GM18498 (cell line): Measurements from ENCODE around the gene LGALS1.
A peak's percentile ranks its signal among the peaks of the same experiment; 100 is the strongest.

Source experiments
- ATAC-seq: cut with Tn5 transposase; IDR thresholded peaks from one replicate; pipeline ENCODE4 v1.9.1; 2021; ENCODE audit warnings: mild to moderate bottlenecking, moderate library complexity; ENCODE audit not compliant: unreplicated experiment

The LGALS1 gene

GRCh38 chr22:37674951-37675929, at the start of gene LGALS1:
Gene LGALS1, plus strand, starts transcription at chr22:37675636. Its CDS starts 67 bp downstream, at chr22:37675703.
- ATAC-seq: peak; percentile 45

- no peak for ATAC-seq
Observed at GRCh38 chr22:37625737-37626136, 49.7 kb upstream of the LGALS1 start.

DNA sequence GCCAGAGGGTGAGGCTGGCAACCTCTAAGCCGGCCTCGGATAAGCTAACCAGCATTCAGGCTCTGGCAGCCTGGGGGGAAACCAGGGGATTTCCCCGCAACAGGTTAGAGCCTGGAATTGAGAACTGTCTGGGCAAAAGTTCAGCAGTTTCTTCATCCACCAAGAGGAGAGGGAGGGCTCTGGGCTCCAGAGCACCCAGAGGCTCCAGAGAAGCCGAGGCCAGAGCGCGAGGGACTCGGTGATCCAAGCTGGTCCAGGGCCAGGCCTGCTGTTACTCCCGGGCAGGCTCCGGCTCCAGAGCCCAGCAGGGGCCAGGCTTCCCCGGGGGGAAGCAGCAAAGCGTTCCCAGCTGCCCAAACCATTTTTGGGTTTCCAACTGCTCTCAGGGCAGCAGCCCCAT, 49.3 kb upstream of the LGALS1 start:
- ATAC-seq: no peak

DNA sequence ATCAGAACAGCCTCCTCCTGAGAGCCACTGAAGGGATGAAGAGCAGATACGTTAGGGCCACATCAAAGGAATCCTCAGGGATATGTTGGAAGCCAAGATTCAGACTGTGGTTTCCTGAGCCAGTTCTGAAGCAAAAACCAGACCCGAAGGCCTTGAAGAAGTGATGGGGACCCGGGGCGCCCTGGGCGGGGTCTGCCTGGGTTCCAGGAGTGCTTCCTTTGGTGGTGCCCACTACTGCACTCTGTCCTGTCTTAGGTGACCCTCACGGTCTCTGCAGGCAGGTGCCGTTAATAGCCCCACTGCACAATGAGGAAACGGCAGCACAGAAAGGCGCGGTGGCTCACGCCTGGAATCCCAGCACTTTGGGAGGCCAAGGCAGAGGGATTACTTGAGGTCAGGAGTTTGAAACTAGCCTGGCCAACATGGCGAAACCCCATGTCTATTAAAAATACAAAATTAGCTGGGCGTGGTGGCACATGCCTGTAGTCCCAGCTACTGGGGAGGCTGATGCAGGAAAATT, 48.8 kb upstream of the LGALS1 start:
- no peak for ATAC-seq

GRCh38 chr22:37627121-37627520, 48.3 kb upstream of the LGALS1 start:
- ATAC-seq: no peak

DNA sequence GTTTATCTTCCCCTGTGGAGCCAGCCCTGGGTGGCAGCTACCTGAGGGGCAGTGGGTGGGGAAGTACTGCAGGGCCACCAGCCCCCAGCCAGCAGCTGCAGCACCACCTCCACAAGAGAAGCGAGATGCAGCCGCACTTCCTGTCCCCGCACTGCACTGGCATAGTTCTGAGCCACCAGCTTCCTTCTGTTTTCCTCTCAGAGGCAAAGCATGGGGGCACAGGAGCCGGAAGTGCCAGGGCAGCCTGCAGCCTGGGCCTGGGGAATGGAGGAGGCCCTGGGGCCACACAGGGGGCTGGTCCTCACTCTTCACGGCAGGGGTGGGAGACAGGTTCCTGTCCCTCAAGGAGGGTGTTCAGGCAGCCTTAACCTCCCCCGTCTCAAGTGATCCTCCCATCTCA, 47.9 kb upstream of the LGALS1 start:
- ATAC-seq: no peak

- ATAC-seq: no peak
Observed at GRCh38 chr22:37628830-37629229, 46.6 kb upstream of the LGALS1 start.

DNA sequence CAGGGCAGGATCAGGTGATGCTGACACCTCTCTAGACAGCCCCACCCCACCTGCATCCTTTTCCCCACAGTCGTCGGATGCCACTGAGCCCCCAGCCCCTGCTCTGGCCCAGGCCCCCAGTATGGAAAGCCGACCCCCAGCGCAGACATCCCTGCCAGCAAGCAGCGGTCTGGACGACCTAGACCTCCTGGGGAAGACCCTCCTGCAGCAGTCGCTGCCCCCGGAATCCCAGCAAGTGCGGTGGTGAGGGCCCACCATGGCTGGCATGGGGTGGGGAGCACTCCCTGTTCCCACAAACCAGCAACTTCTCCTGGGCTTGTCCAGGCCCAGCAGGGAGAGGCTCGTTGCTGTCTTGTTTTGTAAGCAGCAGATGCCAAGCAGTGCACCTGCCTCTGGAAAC, 45.5 kb upstream of the LGALS1 start:
- ATAC-seq: no peak

DNA sequence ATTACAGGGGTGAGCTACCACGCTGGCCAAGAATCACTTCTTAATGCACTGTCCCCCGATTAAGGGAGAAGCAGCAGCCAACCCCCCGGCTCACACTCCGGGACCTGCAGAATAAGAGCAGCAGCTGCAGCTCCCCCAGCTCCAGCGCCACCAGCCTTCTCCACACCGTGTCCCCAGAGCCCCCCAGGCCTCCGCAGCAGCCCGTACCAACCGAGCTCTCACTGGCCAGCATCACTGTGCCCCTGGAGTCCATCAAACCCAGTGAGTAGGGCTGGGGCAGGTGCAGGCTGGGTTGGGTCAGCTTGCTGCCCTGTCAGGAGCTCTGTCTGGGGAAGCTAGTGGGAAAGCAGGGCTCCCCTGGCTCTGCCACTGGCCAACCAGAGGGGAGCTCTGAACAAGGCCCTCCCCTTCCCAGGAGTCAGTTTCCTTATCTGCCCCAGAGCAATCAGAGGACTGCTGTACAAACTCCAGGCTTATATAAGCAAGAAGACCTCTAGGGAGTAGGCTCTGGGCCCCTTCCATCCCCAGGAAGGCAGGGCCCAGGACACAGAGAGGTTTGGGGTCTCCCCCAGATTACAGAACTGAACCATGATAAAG, 44.5 kb upstream of the LGALS1 start:
- no peak for ATAC-seq

DNA sequence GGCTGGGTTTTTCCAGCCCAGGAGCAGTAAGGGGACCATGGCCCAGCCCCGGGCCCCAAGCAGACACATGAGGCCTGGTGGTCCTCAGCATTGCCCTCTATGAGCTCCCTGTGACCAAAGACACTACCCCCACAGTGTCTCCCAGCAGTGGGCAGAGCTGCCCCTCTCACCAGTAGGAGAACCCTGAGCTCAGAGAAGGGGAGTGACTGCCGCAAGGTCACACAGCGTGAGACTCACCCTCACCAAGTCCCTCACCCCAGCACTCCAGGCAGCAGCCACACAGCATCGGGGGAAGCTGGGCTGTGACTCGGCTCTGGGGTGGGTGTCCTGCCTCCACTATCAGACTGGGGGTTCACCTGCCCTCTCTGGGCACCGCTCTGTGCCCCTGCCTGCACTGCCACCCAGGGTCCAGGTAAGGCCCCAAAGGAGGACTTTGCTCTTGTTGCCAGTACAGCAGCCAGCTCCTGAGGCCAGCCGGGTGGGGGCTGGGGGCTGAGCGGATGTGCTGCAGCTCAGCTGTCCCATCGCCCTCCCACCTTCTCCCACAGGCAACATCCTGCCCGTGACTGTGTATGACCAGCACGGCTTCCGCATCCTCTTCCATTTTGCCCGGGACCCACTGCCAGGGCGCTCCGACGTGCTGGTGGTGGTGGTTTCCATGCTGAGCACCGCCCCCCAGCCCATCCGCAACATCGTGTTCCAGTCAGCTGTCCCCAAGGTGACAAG, 43.8 kb upstream of the LGALS1 start:
- no peak for ATAC-seq

DNA sequence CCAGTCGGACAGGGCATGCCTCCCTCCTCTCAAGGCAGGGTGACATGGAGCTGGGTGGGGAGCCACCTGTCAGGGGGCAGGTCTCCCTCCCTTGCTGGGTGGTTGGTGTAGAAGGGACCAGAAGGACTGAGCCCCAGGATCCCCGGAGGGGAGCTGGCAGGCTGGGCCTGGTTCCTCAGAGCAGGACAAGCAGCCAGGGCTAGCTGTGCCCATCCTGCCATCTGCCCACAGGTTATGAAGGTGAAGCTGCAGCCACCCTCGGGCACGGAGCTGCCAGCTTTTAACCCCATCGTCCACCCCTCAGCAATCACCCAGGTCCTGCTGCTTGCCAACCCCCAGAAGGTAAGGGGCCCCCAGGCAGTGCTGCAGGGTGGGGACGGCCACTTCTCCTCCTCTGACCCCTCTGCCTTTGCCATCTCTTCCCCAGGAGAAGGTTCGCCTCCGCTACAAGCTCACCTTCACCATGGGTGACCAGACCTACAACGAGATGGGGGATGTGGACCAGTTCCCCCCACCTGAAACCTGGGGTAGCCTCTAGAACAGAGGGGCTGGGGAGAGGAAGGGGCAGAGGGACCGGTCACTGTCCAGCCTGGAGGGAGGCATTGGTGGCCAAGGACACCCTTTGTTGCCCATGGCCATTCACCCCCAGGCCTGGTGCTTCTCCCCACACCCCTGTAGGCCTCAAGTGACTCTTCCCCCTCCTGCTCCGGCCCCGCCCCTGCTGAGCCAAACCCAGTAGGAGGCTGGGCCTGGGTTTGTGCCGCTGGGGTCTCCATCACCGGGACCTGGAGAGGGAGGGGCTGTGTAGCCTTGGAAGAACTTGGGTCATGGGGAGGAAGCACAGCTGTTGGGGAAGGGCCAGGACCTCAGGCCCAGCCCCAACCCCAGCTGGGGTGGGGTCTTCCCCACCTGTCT, 43.0 kb upstream of the LGALS1 start:
- ATAC-seq: peak; percentile 8

DNA sequence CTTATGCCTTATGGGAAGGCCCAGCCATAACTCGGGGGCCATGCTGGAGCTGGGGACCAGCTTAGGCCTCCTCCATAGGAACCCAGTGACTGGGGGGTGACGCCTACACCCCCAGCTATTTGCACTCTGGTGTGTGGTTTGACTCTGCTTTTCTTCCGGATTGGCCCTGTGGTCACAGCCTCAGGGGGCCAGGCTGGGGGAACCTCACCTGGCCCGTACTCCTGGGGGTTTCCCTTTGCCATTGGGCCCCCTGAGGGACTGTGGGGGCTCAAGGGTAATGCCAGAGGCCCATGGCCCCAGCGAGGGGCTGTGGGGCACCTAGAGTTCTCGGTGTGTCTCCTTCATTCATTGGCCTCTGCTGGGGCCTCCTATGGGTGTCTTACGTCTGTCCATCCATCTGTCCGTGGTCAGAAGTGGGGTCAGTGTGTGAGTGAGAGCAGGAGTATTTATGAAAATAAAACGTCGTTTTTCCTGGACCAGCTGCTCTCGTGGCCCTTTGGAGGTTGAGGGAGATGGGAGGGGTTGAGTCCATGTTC, 42.3 kb upstream of the LGALS1 start:
- peak; percentile 55 for ATAC-seq

DNA sequence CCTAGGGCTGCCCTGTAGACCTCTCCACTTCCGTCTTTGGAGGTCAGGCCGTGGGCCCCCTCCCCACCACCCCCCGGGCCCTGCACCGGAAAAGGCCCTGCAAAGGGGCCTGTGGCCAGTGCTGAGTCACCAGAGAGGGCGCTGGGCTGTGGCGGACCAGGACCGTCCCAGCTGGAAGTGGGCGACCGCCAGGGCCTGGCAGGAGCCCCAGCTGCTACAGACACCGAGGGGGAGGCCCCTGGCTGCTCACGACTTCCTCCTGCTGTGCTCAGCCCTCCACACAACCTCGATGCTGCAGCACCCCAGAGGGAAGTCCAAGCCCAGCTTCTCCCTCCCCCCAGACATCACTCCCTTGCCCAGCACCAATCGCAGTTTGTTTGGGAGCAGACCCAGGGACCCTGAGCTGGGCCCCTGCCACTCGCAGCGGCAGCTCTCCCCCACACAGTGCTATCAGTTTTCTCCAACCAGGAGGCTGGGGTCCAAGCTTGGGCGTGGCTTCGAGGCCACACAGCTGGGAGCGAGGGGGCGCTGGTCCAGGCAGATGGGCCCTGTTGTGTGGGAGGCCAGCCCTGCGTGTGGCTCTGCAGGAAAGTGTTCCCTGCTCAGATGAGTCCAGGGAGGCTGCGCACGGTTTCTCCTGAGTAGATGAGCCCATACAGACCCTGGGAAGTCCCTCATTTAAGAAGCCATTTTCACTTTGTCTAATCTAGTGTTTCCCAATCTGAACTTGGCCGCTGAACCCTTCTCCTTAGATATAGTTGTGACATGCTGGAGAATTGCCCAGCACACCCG, 41.6 kb upstream of the LGALS1 start:
- ATAC-seq: peak; percentile 53

DNA sequence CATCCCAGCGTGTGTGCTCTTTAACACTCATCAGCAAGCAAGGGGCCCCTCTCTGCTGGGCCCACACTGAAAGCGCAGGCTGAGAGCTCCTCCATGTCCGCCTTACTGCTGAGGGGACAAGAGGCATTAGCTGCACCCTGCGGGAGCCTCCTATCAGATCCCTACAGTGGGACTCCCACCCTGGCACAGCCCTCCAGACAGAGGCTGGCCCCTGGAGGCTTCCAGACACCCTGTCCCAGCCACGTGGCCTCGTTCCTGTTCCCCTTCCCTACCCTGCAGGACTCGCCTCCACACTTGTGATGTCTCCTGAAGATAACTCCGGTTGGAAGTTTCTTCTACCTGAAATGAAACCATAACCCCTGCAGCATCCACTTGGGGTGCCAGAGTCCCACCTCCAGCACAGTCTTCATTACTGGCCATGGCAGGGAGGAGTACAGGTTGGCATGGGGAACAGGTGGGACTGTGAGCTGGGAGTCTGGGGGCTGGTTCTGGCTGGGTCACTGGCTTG, 41.0 kb upstream of the LGALS1 start:
- ATAC-seq: no peak

- ATAC-seq: no peak
Observed at GRCh38 chr22:37635157-37635556, 40.3 kb upstream of the LGALS1 start.

GRCh38 chr22:37636186-37636948, 39.1 kb upstream of the LGALS1 start:
- ATAC-seq: no peak

DNA sequence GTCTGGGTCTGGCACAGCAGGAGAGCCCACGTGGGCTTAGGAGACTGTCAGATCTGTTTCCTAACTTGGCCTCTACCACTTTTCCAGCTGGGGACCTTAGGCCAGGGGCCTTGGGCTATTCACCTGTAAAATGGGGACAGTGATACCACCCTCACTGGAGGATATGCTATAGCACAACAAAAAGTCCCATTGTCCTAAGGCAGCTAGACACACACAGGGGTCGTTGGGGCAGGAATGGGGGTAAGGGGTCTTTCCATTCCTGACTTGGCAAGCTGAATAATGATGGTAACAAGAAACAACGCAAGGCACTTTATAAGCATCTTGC, 38.5 kb upstream of the LGALS1 start:
- no peak for ATAC-seq

DNA sequence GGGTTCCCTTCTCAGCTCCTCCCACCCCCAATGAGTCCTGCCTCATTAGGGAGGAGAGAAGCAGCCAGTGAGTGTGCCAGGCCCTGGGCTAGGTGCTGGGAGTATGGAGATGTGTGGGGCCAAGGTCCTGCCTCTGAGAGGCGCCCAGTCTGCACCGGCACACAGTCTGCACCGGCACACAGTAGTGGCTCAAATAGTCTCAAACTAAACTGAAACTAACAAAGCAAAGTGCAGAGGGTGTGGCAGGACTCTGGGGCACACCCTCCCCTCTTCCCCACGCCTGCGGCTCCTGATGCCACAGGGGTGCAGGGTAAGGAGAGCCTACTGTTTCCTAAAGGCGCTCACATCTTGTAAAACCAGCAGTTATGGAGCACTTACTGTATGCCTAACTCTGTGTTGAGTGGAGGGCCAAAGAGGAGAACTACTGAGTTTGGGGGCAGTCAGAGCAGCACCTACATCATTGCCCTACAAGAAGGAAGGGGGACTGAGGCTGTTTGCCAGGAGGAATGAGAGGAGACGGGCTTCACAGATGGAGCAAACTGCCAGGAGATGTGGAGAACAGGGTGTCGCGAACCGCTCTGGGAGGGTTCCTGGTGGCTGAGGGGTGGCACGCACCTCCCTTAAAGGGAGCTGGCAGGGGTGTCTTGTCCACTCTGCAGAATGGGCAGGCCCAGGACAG, 36.9 kb upstream of the LGALS1 start:
- ATAC-seq: no peak
